Small intestine (tissue), 7 donors: ENCODE data around the gene MCF2L. TPM values are rescaled to one million over a fixed set of nuclear protein-coding genes. Genes with fewer than 3 reads are reported as not detected.

Source experiments
- DNase-seq, 2 donors: peaks; one replicate each; pipeline versions ENCODE4 v3.0.0 to v3.0.0-alpha.2; 2013
- FAIRE-seq: peaks from 2 replicates; lab custom pipeline; 2012; peaks lifted over from hg19 to GRCh38; lab: Jason Lieb, UNC
- H3K27ac ChIP-seq, 3 donors: one replicate each; pipeline ENCODE4 v1.5.1; 2013; ENCODE audit warnings: low read length in 2 of 3, mild to moderate bottlenecking in 2 of 3, control low read depth in 1 of 3, inconsistent platforms in 1 of 3, low read depth in 1 of 3, moderate library complexity in 1 of 3
- H3K27me3 ChIP-seq, 3 donors: one replicate each; pipeline ENCODE4 v1.6.1; 2013; ENCODE audit warnings: low read length in 3 of 3, inconsistent platforms in 1 of 3; ENCODE audit not compliant: control insufficient read depth in 3 of 3, insufficient read depth in 3 of 3
- H3K36me3 ChIP-seq, 3 donors: one replicate each; pipeline ENCODE4 v1.6.1; 2013; ENCODE audit warnings: low read length in 3 of 3, inconsistent platforms in 1 of 3, low read depth in 1 of 3, mild to moderate bottlenecking in 1 of 3, moderate library complexity in 1 of 3; ENCODE audit not compliant: control insufficient read depth in 3 of 3, insufficient read depth in 2 of 3
- H3K4me1 ChIP-seq, 3 donors: one replicate each; pipeline ENCODE4 v1.6.1; 2013; ENCODE audit warnings: low read length in 2 of 3, inconsistent platforms in 1 of 3, low read depth in 1 of 3, mild to moderate bottlenecking in 1 of 3, moderate library complexity in 1 of 3; ENCODE audit not compliant: control insufficient read depth in 3 of 3, insufficient read depth in 2 of 3
- H3K4me3 ChIP-seq, 3 donors: one replicate each; pipeline ENCODE4 v1.5.1; 2013; ENCODE audit warnings: low read length in 3 of 3, control low read depth in 1 of 3, inconsistent platforms in 1 of 3, low read depth in 1 of 3, mild to moderate bottlenecking in 1 of 3, moderate library complexity in 1 of 3
- H3K9me3 ChIP-seq, 2 donors: one replicate each; pipeline ENCODE4 v1.6.1; 2013; ENCODE audit warnings: low read depth in 1 of 2, low read length in 1 of 2; ENCODE audit not compliant: control insufficient read depth in 2 of 2, insufficient read depth in 1 of 2
- WGBS, 3 donors: extraction: QIAGEN DNeasy Blood & Tissue Kit; methylation state at CpG; one replicate each; pipeline ENCODE4 v1.1.7; 2013; 5-methylcytosine and 5-hydroxymethylcytosine counted together
- polyA plus RNA-seq, 4 donors: library from polyadenylated mRNA; stranded (reverse) in 3 of 4; unstranded in 1 of 4; fragments of 200-250 nt in 3 of 4; fragments of 120-200 nt in 1 of 4; gene quantifications; one replicate each; pipeline versions ENCODE4 v1.2.1 to v1.2.3, GENCODE V29; 2013
- donor health status: healthy with polysubstance abuse.
- donor health status: control.
- donor health status: control.
- donor health status: Bipolar disorder and iron deficiency.
- donor health status: healthy.

The MCF2L gene
- polyA plus RNA-seq, 4 donors: 12.2 to 37.1 (median 22.0) TPM

DNA sequence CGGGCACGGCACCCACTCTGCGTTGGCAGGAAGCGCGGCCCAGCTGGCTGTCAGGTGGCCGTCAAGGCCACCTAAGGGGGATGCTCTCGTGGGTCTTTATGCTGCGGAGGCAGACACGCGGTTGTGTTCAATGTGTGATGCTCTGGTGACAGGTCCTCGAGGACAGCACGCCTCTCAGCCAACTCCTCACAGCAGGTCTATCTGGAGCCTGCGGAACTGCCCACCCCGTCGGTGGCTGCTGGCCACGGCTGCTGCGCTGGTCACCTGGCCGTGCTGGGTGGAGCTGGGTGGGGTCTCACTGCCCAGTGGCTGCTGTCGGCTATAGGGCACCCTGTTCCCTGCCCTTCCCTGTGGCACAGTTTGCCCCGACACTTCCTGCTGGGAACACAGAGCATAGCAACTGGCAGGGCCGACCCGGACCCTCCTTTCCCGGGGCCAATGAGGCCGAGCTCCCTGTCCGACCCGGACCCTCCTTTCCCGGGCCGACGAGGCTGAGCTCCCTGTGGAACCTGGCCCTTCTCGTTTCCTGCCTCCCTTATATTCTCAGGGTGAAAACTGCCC lies 122.3 kb downstream of the MCF2L start:
- no peak overlapping the region for H3K4me3 ChIP-seq
- DNase-seq: no peak
- no peak for FAIRE-seq
- WGBS, 3 donors: 88 to 91% (median 91%) methylated on average over 29 to 30 of the region's 30 CpGs
- H3K27ac ChIP-seq: no peak overlapping the region
- peaks cover 0 to 53% (median 0%) of the 10 kb centered on the region in 3 donors for H3K36me3 ChIP-seq
- no peaks in the 10 kb centered on the region for H3K9me3 ChIP-seq
- no peaks in the 10 kb centered on the region for H3K4me1 ChIP-seq
- H3K27me3 ChIP-seq: no peaks in the 10 kb centered on the region

DNA sequence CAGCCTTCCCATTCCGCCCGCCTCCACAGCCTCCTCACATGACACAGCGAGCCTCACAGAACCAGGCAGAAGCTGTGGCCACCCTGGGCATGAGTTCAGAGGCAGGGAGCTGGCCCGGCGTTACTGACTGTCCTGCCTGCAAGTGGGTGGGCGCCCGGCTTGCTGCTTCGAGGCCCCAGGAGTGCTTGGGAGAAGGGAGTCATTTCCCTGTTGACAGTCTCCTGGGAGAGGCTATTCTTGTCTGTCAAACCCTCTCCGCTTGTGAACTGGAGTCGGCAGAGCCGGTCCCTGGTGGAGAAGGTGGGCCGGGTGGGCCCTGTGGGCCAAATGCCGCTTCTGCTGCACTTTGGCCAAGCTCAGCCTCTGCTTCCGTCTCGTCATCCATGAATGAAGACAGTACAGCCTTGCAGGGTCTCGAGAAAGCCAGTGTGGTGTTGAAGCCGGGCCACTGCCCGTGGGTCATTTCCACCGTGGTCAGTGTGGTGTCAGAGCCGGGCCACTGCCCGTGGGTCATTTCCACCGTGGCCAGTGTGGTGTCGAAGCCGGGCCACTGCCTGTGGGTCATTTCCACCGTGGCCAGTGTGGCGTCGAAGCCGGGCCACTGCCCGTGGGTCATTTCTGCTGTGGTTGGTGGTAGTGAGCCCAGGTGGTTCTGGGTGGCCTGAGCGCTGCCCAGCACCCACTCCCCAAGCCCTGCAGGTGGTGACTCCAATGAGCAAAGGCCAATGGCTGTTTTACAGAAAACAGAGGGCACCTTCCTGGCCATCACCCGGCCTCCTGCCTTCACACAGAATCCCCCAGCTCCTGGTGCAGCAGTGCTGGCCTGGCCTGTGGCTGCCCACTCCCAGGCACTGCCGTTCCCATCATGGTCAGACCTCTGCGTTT lies 123.1 kb downstream of the MCF2L start:
- 88 to 91% (median 89%) methylated on average over 33 of the region's 33 CpGs for WGBS, 3 donors
- FAIRE-seq (no peak), DNase-seq (no peak)
- Histone ChIP-seq H3K27ac (no peak overlapping the region), H3K27me3 (no peaks in the 10 kb centered on the region), H3K4me3 (no peak overlapping the region), H3K4me1 (no peaks in the 10 kb centered on the region), H3K9me3 (no peaks in the 10 kb centered on the region), H3K36me3 (peaks cover 0 to 46% (median 0%) of the 10 kb centered on the region in 3 donors)

DNA sequence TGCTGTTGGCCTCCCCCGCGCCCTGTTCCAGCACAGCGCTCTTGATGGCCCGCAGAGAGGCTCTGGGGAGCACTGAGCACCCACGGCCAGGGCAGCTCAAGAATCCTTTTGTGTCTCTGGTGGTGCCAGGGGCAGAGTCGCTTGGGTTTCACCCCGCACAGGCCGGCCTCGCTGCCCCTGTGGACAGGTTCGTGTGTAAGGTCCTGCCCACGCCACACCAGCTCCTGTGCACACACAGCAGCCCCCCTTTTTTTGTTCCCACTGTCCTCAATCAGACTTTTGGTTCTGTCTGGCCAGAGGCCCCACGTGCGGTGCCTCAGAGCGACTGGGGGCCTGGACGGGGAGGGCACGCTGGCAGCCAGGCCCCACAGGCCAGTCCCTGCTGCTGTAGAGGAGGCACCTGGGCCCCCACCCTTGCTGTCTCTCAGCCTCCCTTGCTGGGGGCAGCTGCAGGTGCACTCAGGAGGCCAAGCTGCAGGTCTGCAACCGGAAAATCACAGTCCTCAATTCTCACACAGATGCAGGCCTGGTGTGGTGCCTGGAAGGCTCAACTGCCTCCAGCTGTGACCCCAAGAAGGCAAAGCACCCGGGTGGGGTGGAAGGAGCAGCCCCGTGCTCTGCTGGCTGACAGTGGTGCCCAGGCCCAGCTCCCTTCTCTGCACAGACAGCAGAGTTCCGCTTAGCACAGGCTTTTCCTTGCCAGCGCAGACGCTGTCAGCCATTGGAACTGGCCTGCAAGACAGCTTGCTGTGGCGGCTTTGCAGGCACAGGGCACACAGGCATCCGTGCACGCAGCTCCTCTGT lies 124.0 kb downstream of the MCF2L start:
- DNase-seq (no peak), FAIRE-seq (no peak)
- Histone ChIP-seq H3K4me3 (no peak overlapping the region), H3K9me3 (no peaks in the 10 kb centered on the region), H3K27me3 (no peaks in the 10 kb centered on the region), H3K4me1 (no peaks in the 10 kb centered on the region), H3K36me3 (peaks cover 0 to 38% (median 0%) of the 10 kb centered on the region in 3 donors), H3K27ac (no peak overlapping the region)
- WGBS, 3 donors: 90 to 93% (median 92%) methylated on average over 24 to 25 of the region's 25 CpGs

DNA sequence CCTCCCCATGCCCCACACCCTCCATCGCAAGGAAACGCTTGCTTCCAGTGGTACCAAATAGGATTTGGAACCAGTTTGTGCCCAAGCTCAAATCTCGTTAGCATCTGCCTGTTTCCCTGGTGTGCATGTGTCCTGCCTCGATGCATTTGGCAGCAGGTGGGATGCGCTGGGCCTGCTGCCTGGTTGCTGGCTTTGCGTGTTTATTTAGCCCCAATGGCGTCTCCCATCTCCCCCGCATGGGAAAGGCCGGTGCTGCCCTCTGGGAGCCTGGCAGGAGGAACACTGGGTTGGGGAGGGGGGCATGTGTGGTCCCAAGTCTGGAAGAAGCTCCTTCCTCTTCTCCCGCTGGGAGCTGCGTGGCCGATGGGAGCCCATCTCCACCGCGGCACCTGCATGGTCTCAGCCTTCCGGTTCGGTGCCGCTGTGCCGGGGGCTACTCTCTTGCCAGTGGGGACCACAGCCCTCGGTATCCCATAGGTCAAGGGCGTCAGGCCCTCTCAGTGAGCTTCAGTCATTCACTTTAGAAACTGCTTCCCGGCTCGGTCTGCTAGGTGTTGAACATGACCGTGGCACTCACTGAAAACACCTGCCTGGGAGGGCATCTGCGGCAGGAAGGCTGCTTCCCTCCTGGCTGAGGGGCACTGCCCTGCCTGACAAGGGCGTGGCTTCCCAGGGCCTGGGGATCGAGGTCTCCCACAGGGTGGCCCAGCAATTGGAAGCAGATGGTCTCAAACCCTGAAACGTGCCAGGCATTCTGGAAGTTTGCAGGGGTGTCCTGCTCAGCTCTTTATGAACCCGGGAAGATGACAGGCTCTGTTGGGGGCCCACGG lies 124.8 kb downstream of the MCF2L start:
- no peak for DNase-seq
- Histone ChIP-seq H3K36me3 (peaks cover 0 to 33% (median 0%) of the 10 kb centered on the region in 3 donors), H3K4me1 (no peaks in the 10 kb centered on the region), H3K27me3 (no peaks in the 10 kb centered on the region), H3K4me3 (no peak overlapping the region), H3K27ac (no peak overlapping the region), H3K9me3 (no peaks in the 10 kb centered on the region)
- no peak for FAIRE-seq
- 79 to 86% (median 82%) methylated on average over 29 of the region's 29 CpGs for WGBS, 3 donors

DNA sequence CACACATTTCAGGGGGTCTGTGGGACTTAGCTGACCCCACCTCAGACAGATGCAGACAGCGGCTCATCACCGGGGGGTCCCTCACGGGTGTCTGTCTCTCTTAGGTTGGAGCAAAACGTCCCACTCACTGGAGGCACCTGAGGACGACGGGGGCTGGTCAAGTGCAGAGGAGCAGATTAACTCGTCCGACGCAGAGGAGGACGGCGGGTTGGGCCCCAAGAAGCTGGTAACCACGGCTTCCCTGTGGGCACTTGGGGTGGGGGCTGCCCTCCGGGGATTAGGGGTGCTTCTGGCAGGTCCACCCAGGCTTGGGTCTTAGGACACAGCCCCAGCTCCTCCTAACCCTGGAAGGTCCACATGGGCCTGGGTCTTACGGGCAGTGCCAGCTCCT lies 125.4 kb downstream of the MCF2L start:
- Histone ChIP-seq H3K4me1 (no peaks in the 10 kb centered on the region), H3K27ac (no peak overlapping the region), H3K9me3 (no peaks in the 10 kb centered on the region), H3K27me3 (peaks cover 0 to 4% (median 0%) of the 10 kb centered on the region in 3 donors), H3K4me3 (no peak overlapping the region), H3K36me3 (peaks cover 0 to 28% (median 0%) of the 10 kb centered on the region in 3 donors)
- DNase-seq (no peak), FAIRE-seq (no peak)
- 87 to 90% (median 87%) methylated on average over 13 to 14 of the region's 14 CpGs for WGBS, 3 donors

DNA sequence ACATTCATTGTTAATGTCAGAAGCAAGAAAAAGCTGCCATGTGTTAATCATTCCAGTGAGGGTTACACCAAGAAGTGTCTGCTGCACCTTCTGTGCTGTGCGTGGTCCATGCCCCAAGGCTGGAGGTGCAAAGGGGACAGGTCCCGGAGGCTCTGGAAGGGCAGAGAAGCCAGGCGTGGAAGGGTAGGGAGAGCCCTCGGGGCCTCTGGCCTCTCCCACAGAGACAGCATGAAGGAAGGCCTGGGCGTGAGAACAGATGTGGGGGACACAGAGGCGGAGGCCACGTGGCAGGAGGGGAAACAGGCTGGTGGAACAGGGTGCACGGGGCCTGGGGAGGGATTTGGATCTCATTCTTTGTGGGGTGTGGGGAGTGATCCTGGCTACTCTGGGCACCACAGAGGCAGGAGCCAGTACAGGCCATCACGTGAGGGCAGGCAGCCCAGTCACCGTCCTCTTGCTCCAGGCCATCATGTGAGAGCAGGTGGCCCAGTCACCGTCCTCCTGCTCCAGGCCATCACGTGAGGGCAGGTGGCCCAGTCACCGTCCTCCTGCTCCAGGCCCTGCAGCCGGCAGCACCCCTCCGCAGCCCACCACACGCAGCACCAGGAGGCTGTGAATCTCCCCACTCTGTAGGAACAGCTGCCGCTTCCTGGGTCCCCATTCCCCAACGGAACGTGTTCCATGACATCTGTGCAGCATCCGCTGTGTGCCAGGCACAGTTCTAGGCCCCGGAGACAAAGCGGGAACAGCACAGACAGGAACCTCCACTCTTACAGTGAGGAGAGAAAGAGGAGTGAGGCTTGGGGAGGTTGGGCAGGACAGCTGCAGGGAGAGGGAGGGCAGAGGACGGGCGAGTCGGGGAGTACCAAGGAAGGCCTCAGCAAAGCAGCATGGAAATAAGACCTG lies 126.4 kb downstream of the MCF2L start:
- H3K27me3 ChIP-seq: peaks cover 0 to 4% (median 0%) of the 10 kb centered on the region in 3 donors
- no peak for FAIRE-seq
- no peak overlapping the region for H3K27ac ChIP-seq
- H3K4me3 ChIP-seq: no peak overlapping the region
- peaks cover 0 to 20% (median 0%) of the 10 kb centered on the region in 3 donors for H3K36me3 ChIP-seq
- 89 to 92% (median 90%) methylated on average over 25 of the region's 25 CpGs for WGBS, 3 donors
- H3K9me3 ChIP-seq: no peaks in the 10 kb centered on the region
- DNase-seq: no peak
- H3K4me1 ChIP-seq: no peaks in the 10 kb centered on the region

DNA sequence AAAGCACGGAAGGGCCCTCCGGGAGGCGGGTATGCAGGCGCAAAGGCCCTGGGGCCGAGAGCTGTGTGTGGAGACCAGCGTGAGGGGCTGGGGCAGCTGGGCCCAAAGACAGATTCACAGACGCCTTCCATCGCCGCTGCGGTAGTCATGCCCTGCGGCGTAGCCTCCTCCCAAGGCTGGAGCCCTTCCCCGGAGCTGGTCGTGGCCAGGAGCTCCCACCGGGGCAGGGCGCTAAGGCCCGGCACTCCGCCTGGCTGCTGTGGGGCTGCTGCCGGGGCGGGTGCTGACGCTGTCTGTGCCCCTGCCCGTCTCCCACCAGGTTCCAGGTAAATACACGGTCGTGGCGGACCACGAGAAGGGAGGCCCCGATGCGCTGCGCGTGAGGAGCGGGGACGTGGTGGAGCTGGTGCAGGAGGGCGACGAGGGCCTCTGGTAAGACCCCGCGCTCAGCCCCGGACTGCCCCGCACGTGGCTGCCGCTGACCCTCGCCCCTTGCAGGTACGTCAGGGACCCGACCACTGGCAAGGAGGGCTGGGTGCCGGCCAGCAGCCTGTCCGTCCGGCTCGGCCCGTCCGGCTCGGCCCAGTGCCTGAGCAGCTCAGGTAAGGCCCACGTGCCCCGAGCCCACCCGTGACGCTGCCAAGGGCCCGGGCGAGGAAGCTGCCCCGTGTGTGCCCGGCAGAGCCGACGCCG lies 127.2 kb downstream of the MCF2L start:
- Histone ChIP-seq H3K27ac (no peak overlapping the region), H3K36me3 (peaks cover 0 to 12% (median 0%) of the 10 kb centered on the region in 3 donors), H3K4me3 (no peak overlapping the region), H3K9me3 (no peaks in the 10 kb centered on the region), H3K4me1 (no peaks in the 10 kb centered on the region), H3K27me3 (peaks cover 0 to 4% (median 0%) of the 10 kb centered on the region in 3 donors)
- DNase-seq (no peak), FAIRE-seq (no peak)
- WGBS, 3 donors: 93 to 96% (median 94%) methylated on average over 48 to 61 of the region's 61 CpGs
